IPS-18a (cell line): ENCODE measurements around the gene MCL1.
"Not testable (repeated sequence)": the region's sequence is repeated elsewhere in the genome, so short reads cannot be mapped to it uniquely, and the experiment has no call there.

Experiments
- H3K27ac ChIP-seq: one replicate; pipeline ENCODE4 v1.5.1; 2013; ENCODE audit warnings: low read length
- H3K27me3 ChIP-seq: one replicate; pipeline ENCODE4 v1.6.1; 2013; ENCODE audit warnings: mild to moderate bottlenecking, low read length; ENCODE audit not compliant: control insufficient read depth, insufficient read depth
- H3K36me3 ChIP-seq: one replicate; pipeline ENCODE4 v1.6.1; 2013; ENCODE audit warnings: low read depth, low read length; ENCODE audit not compliant: control insufficient read depth
- H3K4me1 ChIP-seq: one replicate; pipeline ENCODE4 v1.6.1; 2013; ENCODE audit warnings: low read depth, low read length; ENCODE audit not compliant: control insufficient read depth
- H3K4me3 ChIP-seq: one replicate; pipeline ENCODE4 v1.5.1; 2013; ENCODE audit warnings: low read length
- H3K9ac ChIP-seq: one replicate; pipeline ENCODE4 v1.6.1; 2013; ENCODE audit warnings: mild to moderate bottlenecking, low read length, moderate library complexity
- H3K9me3 ChIP-seq: one replicate; pipeline ENCODE4 v1.6.1; 2013; ENCODE audit warnings: low read depth, low read length; ENCODE audit not compliant: control insufficient read depth

The MCL1 gene

GRCh38 chr1:150615346-150616201, 36.2 kb upstream of the MCL1 start:
- Histone ChIP-seq H3K27me3 (no peaks in the 10 kb centered on the region), H3K4me3 (no peak overlapping the region), H3K27ac (no peak overlapping the region), H3K9me3 (no peaks in the 10 kb centered on the region), H3K36me3 (peaks cover 25% of the 10 kb centered on the region), H3K4me1 (peaks cover 6% of the 10 kb centered on the region), H3K9ac (no peak overlapping the region)

- H3K36me3 ChIP-seq = peaks cover 8% of the 10 kb centered on the region
- no peak overlapping the region for H3K4me3 ChIP-seq
- peaks cover 10% of the 10 kb centered on the region for H3K4me1 ChIP-seq
- no peak overlapping the region for H3K9ac ChIP-seq
- no peaks in the 10 kb centered on the region for H3K9me3 ChIP-seq
- no peaks in the 10 kb centered on the region for H3K27me3 ChIP-seq
- no peak overlapping the region for H3K27ac ChIP-seq
These were observed 33.9 kb upstream of the MCL1 start for GRCh38 chr1:150613061-150613920.

DNA sequence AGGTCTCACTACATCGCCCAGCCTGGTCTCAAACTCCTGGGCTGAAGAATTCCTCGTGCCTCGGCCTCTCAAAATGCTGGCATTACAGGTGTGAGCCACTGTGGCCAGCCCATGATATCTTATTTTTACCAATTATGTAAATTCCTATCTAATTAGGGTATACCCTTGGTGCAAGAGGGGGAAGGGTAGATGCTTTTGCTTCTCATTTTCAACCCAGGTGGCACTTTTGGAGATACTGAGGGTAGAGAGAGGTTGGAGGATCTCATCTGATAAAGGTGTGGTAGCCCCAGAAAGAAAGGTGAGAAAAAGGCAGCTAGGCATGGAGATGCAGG, 32.6 kb upstream of the MCL1 start:
- Histone ChIP-seq H3K9me3 (no peaks in the 10 kb centered on the region), H3K4me3 (no peak overlapping the region), H3K27ac (no peak overlapping the region), H3K36me3 (peaks cover 4% of the 10 kb centered on the region), H3K27me3 (no peaks in the 10 kb centered on the region), H3K4me1 (peaks cover 10% of the 10 kb centered on the region), H3K9ac (no peak overlapping the region)

- H3K4me1 ChIP-seq = peaks cover 10% of the 10 kb centered on the region
These were observed 31.2 kb upstream of the MCL1 start for GRCh38 chr1:150610576-150610975.

GRCh38 chr1:150609732-150610131, 30.3 kb upstream of the MCL1 start:
- Histone ChIP-seq H3K9ac (peak overlapping the region; percentile 14), H3K9me3 (no peaks in the 10 kb centered on the region), H3K36me3 (no peaks in the 10 kb centered on the region), H3K27ac (peak overlapping the region; percentile 41), H3K4me1 (peaks cover 13% of the 10 kb centered on the region), H3K27me3 (no peaks in the 10 kb centered on the region), H3K4me3 (no peak overlapping the region)

More at GRCh38 chr1:150610576-150610975, 31.2 kb upstream of the MCL1 start:
- no peak overlapping the region for H3K9ac ChIP-seq
- H3K9me3 ChIP-seq = no peaks in the 10 kb centered on the region
- no peak overlapping the region for H3K27ac ChIP-seq
- no peak overlapping the region for H3K4me3 ChIP-seq
- H3K36me3 ChIP-seq = no peaks in the 10 kb centered on the region
- no peaks in the 10 kb centered on the region for H3K27me3 ChIP-seq

GRCh38 chr1:150606463-150607142, 27.2 kb upstream of the MCL1 start:
- H3K27me3 ChIP-seq = no peaks in the 10 kb centered on the region
- H3K27ac ChIP-seq = no peak overlapping the region
- H3K4me3 ChIP-seq = no peak overlapping the region
- H3K9me3 ChIP-seq = no peaks in the 10 kb centered on the region
- no peak overlapping the region for H3K9ac ChIP-seq
- no peaks in the 10 kb centered on the region for H3K36me3 ChIP-seq
- H3K4me1 ChIP-seq = peaks cover 19% of the 10 kb centered on the region

DNA sequence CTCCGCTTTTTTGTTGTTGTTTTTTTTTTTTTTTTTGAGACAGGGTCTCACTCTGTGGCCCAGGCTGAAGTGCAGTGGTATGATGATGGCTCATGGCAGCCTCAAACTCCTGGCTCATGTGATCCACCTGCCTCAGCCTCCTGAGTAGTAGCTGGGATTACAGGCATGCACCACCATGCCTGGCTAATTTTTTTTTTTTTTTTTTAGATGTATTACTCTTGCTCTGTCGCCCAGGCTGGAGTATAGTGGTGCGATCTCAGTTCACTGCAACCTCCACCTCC, 26.0 kb upstream of the MCL1 start:
- H3K27ac ChIP-seq, H3K9ac ChIP-seq: not testable (repeated sequence)

DNA sequence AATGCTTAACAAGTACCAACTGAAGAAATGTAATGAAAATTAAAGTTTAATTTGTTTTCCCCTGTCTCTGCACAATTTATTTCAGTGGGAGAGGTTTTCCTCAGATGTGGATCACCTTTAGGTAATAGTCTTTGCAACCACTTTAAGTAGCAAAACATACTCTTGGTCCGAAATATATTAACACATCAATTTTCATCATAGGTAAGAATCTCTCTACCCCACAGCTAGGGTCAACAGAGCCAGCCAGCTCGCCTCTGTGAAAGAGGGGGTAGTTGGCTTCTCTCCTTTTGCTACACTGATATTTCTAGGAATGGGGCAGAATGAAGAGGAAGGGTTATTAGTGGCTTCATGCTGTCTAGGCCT, 24.8 kb upstream of the MCL1 start:
- peak overlapping the region; percentile 52 for H3K9ac ChIP-seq
- no peaks in the 10 kb centered on the region for H3K9me3 ChIP-seq
- H3K27ac ChIP-seq = peak overlapping the region; percentile 86
- peaks cover 15% of the 10 kb centered on the region for H3K4me1 ChIP-seq
- H3K36me3 ChIP-seq = peaks cover 5% of the 10 kb centered on the region
- H3K4me3 ChIP-seq = peak overlapping the region; percentile 7
- H3K27me3 ChIP-seq = no peaks in the 10 kb centered on the region

More for the DNA sequence above, 26.0 kb upstream of the MCL1 start:
- H3K27me3 ChIP-seq, H3K36me3 ChIP-seq, H3K4me3 ChIP-seq, H3K9me3 ChIP-seq: not testable (repeated sequence)
- peaks cover 19% of the 10 kb centered on the region for H3K4me1 ChIP-seq

GRCh38 chr1:150603711-150604110, 24.3 kb upstream of the MCL1 start:
- H3K27ac ChIP-seq = peak overlapping the region; percentile 86
- H3K9me3 ChIP-seq = no peaks in the 10 kb centered on the region
- peaks cover 5% of the 10 kb centered on the region for H3K36me3 ChIP-seq
- H3K4me1 ChIP-seq = peaks cover 15% of the 10 kb centered on the region
- no peaks in the 10 kb centered on the region for H3K27me3 ChIP-seq
- peak overlapping the region; percentile 52 for H3K9ac ChIP-seq
- no peak overlapping the region for H3K4me3 ChIP-seq

DNA sequence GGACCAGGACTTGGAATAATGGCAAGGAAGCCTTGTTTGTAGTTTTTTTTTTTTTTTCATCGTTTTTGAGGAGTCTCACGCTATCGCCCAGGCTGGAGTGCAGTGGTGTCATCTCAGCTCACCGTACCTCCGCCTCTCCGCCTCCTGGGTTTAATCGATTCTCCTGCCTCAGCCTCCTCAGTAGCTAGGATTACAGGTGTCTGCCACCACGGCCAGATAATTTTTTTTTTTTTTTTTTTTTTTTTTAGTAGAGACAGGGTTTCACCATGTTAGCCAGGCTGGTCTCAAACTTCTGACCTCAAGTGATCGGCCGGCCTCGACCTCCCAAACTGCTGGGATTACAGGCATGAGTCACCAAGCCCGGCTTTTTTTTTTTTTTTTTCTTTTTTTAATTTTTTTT, 23.0 kb upstream of the MCL1 start:
- H3K36me3 ChIP-seq, H3K4me3 ChIP-seq, H3K27ac ChIP-seq, H3K9ac ChIP-seq, H3K9me3 ChIP-seq, H3K27me3 ChIP-seq: not testable (repeated sequence)
- peaks cover 15% of the 10 kb centered on the region for H3K4me1 ChIP-seq

GRCh38 chr1:150601540-150601939, 22.1 kb upstream of the MCL1 start:
- H3K9ac ChIP-seq = no peak overlapping the region
- H3K27me3 ChIP-seq = no peaks in the 10 kb centered on the region
- peaks cover 15% of the 10 kb centered on the region for H3K4me1 ChIP-seq
- peaks cover 5% of the 10 kb centered on the region for H3K36me3 ChIP-seq
- H3K4me3 ChIP-seq = no peak overlapping the region
- H3K27ac ChIP-seq = no peak overlapping the region
- no peaks in the 10 kb centered on the region for H3K9me3 ChIP-seq
